GM12875 (cell line): ENCODE measurements around the gene GRM4.

Experiments used
- H3K4me3 ChIP-seq: one replicate; pipeline ENCODE4 v1.5.1; 2011; ENCODE audit warnings: low read depth, low read length, control low read depth
- TF ChIP-seq, protein P1 (sequence below): IDR thresholded peaks from 2 replicates; pipeline ENCODE4 v1.5.1; 2011; ENCODE audit warnings: low read depth, mild to moderate bottlenecking, control low read depth, inconsistent platforms, low read length, moderate library complexity, borderline replicate concordance; ENCODE audit not compliant: insufficient read depth

GRM4 gene

DNA sequence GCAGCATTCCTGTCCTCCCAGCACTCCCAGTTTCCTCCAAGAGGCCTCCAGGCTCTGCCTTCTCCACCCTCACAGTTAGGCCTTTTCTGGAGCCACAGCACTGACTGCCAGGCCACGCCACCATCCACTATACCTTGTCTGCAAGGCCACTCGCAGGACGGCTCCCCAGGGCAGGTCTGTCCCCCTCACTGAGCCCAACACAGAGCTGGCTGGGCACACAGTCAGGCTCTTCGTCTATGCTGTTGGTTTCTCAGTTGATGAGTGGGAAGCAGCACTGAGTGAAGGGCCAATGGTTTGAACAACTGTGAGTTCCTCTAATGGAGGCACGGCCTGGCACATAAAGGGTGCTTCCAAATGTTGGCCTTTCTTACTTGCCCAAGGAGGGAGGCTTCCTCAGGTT is 95.2 kb downstream of the GRM4 start:
- H3K4me3 ChIP-seq = no peak overlapping the region
- TF ChIP-seq, protein P1, sequence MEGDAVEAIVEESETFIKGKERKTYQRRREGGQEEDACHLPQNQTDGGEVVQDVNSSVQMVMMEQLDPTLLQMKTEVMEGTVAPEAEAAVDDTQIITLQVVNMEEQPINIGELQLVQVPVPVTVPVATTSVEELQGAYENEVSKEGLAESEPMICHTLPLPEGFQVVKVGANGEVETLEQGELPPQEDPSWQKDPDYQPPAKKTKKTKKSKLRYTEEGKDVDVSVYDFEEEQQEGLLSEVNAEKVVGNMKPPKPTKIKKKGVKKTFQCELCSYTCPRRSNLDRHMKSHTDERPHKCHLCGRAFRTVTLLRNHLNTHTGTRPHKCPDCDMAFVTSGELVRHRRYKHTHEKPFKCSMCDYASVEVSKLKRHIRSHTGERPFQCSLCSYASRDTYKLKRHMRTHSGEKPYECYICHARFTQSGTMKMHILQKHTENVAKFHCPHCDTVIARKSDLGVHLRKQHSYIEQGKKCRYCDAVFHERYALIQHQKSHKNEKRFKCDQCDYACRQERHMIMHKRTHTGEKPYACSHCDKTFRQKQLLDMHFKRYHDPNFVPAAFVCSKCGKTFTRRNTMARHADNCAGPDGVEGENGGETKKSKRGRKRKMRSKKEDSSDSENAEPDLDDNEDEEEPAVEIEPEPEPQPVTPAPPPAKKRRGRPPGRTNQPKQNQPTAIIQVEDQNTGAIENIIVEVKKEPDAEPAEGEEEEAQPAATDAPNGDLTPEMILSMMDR = no peak

DNA sequence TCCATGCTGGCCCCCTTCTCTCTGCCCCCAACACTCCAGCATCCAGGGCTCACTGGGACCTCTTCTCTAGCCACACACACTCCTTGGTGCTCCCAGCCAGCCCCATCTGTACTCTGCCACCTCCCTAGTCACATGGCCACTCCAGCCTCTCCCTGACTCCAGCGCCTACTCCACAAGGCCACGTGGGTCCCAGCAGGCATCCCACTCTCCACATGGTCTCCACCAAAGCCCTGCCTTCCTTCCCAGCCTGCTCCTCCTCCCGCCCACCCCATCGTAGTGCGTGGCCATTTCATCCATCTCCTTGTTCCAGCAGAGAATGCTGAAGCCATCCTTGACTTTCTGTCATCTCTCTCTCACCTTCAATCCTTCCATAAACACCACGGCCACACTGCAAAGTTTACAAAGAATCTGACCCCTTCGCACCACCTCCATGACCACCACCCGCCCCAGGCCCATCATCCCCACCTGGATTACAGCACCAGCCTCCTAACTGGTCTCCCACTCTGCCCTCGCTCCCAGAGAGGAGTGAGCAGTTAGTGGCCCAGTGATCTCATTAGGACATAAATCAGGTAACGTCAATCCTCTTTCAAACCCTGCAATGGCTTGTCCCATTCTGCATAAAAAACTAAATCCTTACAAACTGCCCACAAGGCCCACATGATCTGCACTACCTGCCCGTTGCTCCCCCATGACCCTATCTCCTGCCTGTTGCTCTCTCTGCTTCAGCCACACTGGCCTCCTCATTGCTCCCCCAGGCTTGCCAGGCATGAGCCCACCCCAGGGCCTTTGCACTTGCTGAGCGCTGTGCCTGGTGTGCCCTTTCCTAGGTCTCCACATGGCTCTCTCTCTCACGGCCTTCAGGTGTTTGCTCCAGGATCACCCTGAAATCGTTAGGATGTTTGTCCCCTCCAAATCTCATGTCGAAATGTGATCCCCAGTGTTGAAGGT is 96.2 kb downstream of the GRM4 start:
- no peak overlapping the region for H3K4me3 ChIP-seq
- TF ChIP-seq, protein P1 = no peak

DNA sequence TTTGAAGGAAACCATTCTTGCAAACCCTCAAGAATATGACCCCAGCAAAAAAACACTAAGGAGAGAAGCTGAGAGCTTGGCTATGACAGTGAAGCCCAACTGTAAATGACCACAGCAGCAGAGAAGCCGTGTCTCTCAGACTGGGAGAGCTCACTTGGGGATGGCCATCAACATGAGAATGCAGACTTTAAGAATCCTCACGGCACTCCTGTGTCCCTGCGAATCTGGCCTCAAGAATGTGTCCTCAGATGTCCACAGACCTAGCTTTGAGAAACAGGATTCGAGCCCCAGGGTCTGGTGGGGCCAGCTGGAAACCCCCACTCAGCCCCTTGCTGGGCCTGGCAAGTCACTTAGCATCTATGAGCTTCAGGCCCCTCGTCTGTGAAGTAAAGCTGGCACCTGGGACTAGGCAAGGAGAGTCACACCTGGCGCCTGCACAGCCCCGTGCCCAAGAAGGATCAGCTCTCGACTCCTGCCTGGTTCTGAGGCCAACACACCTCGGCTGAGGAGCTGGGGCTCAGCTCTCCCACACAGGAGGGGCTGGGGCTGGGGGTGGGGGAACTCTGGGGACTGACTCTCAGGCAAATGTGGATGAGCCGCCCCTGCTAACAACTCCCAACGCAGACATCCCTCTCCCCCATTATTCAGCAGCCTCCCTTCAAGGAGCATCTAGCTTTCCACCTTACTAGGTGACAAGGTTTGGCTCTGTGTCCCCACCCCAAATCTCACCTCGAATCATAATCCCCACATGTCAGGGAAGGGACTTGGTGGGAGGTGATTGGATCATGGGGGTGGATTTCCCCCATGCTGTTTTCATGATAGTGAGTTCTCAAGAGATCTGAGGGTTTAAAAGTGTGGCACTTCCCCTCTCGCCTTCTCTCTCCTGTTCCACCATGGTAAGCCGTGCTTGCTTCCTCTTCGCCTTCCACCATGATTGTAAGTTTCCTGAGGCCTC is 97.7 kb downstream of the GRM4 start:
- no peak overlapping the region for H3K4me3 ChIP-seq
- TF ChIP-seq, protein P1 = no peak

DNA sequence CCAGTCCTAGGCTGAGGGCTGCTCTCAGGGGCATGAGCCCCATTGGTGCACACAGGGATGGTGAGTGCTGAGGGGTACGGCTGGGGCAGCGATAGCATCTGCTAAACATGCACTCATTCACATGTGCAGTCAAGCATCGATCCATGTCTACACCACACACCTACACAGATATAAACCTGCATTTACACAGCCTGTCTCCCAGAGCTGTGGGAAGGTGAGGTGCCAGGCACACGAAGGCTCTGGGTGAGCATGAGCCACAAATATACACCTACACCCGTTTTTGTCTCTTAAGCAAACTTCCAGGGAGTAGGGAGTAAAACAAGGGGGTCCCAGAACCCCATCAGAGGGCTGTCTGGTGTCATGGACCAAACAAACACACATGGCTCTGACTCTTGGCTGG is 99.3 kb downstream of the GRM4 start:
- H3K4me3 ChIP-seq = no peak overlapping the region
- TF ChIP-seq, protein P1 = no peak

DNA sequence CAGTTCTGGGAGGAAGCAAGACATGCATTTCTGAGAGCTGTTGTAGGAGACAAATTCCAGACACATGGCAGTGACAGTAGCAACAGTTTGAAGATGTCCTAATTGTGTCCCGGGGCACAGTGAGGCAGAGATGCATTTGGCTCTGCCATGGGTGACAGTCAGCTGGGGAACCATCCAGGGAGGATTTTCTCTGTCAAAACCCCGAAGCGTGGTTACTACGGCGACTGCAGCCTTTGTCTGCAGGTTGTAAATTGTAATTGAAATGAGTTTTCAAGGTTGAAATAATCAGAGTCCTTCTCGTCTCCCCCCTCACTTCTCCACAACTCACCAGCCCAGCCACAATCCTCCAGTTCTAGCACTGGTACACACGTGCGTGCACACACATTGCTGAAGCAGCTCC is 100.1 kb downstream of the GRM4 start:
- no peak overlapping the region for H3K4me3 ChIP-seq
- TF ChIP-seq, protein P1 = no peak

DNA sequence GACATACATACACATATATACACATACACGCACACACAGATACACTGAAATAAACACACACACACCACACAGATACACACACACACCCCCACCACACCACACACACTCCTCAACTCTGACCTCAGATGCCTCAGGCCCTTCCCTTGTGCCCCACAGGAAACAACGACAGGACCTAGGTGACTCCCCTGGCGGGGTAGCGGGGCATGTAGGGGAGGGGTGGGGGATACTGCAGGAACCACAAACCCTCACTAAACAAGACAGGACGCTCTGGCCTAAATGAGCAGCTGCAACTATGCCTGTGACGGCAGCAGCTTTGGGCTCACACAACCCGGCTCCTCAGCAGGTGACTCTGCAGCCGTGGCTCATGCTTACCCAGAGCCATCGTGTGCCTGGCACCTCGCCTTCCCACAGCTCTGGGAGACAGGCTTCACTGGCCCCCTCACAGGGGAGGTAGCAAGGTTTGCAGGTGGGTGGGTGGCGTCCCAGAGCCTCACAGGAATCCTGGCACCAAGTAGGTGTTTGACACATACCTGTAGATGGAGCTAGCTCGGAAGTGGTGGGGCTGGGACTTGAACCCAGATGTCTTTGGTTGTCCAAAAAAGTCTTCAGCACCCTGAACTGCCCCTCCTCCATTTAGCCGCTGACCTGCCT is 100.8 kb downstream of the GRM4 start:
- no peak overlapping the region for H3K4me3 ChIP-seq
- TF ChIP-seq, protein P1 = no peak
